ENCODE measurements around the gene TRIM24. TPM values are rescaled to one million over a fixed set of nuclear protein-coding genes. Genes with fewer than 3 reads are reported as not detected.
"Not testable (repeated sequence)": the region's sequence is repeated elsewhere in the genome, so short reads cannot be mapped to it uniquely, and the experiment has no call there.

Gene TRIM24
- polyA plus RNA-seq, 3 donors: 3.5 to 8.9 (median 6.0) TPM

DNA sequence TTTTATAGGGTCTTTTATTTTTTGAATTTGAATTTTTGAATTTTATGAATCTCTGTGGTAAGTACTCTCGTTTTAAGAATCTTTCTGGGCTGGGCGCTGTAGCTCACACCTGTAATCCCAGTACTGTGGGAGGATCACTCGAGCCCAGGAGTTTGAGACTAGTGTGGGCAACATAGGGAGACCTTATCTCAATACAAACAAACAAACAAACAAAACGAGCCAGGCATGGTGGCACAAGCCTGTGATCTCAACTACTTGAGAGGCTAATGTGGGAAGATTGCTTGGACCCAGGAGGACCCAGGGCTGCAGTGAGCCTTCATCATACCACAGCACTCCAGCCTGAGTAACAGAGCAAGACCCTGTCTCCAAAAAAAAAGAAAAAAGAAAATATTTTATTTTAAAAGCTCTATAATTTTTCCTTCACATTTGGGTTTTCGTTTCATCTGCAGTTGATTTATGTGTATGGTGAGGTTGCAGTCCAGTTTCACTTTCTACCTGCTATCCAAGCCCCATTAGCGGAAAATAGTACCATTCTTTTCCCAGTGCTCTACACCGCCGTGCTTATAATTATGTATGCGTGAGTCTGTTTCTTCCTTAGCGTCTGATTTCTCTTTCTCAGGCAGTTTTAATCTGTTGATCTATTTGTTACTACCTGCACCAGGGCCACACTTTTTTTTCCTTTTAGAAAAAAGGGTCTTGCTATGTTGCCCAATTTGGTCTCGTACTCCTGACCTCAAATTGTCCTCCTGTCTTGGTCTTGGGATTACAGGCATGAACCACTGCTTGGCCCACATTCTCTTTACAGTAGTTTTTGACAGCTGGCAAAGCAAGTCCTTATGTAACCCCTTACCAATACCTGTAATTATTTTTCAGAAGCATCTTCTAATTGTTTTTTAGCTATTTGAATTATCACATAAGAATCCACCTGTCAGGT is 21.7 kb downstream of the TRIM24 start:
- no peaks in the 10 kb centered on the region for H3K27me3 Mint-ChIP-seq (ENCODE audit: low read depth in 3 of 3)
- Histone ChIP-seq H3K4me2 (replicated peaks; ENCODE audit: extremely low read depth, low read length, poor library complexity, severe bottlenecking) (peak overlapping the region; percentile 10), H4K20me1 (ENCODE audit: insufficient read depth, low read length) (peaks cover 87% of the 10 kb centered on the region), H3K4me3 (replicated peaks in 1 of 3; ENCODE audit: low read depth in 2 of 3, low read length in 3 of 3) (no peak overlapping the region), H3K9me3 (replicated peaks in 1 of 2; ENCODE audit: control insufficient read depth in 1 of 2, insufficient read depth in 1 of 2, low read length in 2 of 2) (no peaks in the 10 kb centered on the region), H3K27me3 (ENCODE audit: control insufficient read depth in 2 of 2, insufficient read depth in 2 of 2, low read length in 2 of 2) (no peaks in the 10 kb centered on the region), H3K4me1 (ENCODE audit: control insufficient read depth in 1 of 2, insufficient read depth in 2 of 2, low read length in 2 of 2) (peaks cover 7 to 27% of the 10 kb centered on the region in 2 donors), H3K36me3 (replicated peaks in 1 of 2; ENCODE audit: control insufficient read depth in 1 of 2, insufficient read depth in 2 of 2, low read length in 2 of 2) (no peaks in the 10 kb centered on the region), H2AFZ (ENCODE audit: insufficient read depth, low read depth, low read length, poor library complexity, severe bottlenecking) (no peak overlapping the region), H3K79me2 (ENCODE audit: insufficient read depth, low read length) (peaks cover 100% of the 10 kb centered on the region), H3K9ac (ENCODE audit: insufficient read depth, low read length, poor library complexity, severe bottlenecking) (no peak overlapping the region), H3K27ac (ENCODE audit: low read depth in 1 of 2, low read length in 2 of 2) (peak overlapping the region in 1 of 2 donors; percentile 67)
- H3K9me3 Mint-ChIP-seq: peaks cover 0 to 10% (median 0%) of the 10 kb centered on the region in 7 donors
- TF ChIP-seq, protein P1, sequence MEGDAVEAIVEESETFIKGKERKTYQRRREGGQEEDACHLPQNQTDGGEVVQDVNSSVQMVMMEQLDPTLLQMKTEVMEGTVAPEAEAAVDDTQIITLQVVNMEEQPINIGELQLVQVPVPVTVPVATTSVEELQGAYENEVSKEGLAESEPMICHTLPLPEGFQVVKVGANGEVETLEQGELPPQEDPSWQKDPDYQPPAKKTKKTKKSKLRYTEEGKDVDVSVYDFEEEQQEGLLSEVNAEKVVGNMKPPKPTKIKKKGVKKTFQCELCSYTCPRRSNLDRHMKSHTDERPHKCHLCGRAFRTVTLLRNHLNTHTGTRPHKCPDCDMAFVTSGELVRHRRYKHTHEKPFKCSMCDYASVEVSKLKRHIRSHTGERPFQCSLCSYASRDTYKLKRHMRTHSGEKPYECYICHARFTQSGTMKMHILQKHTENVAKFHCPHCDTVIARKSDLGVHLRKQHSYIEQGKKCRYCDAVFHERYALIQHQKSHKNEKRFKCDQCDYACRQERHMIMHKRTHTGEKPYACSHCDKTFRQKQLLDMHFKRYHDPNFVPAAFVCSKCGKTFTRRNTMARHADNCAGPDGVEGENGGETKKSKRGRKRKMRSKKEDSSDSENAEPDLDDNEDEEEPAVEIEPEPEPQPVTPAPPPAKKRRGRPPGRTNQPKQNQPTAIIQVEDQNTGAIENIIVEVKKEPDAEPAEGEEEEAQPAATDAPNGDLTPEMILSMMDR (IDR thresholded peaks at IDR 0.05): no peak
- H3K36me3 Mint-ChIP-seq: peaks cover 0 to 6% of the 10 kb centered on the region in 2 donors
- H3K27ac Mint-ChIP-seq: peak overlapping the region in 5 of 7 donors; percentile 41 to 72 (median 53)
- peak overlapping the region in 1 of 2 donors; percentile 71 for H3K4me3 Mint-ChIP-seq
- WGBS (ENCODE audit: insufficient coverage): no CpG with 5 or more reads among the region's 11 CpGs
- DNase-seq: no peak
- intact Hi-C loops (cut with micrococcal nuclease): no loop called here
- H3K4me1 Mint-ChIP-seq: peaks cover 53% of the 10 kb centered on the region

DNA sequence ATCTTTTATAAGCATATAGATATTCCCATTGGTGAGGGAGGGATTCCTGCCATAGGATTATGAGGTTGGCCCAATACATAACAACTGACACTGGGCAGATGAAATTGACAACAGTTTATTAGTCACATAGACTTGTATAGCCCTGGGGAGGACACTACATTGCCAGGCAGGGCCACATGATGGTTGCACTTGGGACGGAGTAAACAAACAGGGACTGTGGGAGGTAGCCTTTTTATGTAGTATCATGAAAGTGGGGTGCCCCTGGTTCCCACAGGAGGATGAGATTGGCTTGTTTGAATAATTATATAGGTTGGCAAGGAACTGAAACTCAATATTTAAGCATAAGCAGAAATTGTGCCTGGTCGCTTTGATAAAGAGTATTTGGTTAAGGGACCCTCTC is 23.5 kb downstream of the TRIM24 start:
- Histone ChIP-seq H3K27me3 (ENCODE audit: control insufficient read depth in 2 of 2, insufficient read depth in 2 of 2, low read length in 2 of 2) (no peaks in the 10 kb centered on the region), H3K4me1 (ENCODE audit: control insufficient read depth in 1 of 2, insufficient read depth in 2 of 2, low read length in 2 of 2) (peaks cover 3 to 21% of the 10 kb centered on the region in 2 donors), H3K9ac (ENCODE audit: insufficient read depth, low read length, poor library complexity, severe bottlenecking) (no peak overlapping the region), H3K4me2 (replicated peaks; ENCODE audit: extremely low read depth, low read length, poor library complexity, severe bottlenecking) (no peak overlapping the region), H4K20me1 (ENCODE audit: insufficient read depth, low read length) (peaks cover 82% of the 10 kb centered on the region), H3K27ac (ENCODE audit: low read depth in 1 of 2, low read length in 2 of 2) (peak overlapping the region in 1 of 2 donors; percentile 67), H3K79me2 (ENCODE audit: insufficient read depth, low read length) (peaks cover 98% of the 10 kb centered on the region), H3K9me3 (replicated peaks in 1 of 2; ENCODE audit: control insufficient read depth in 1 of 2, insufficient read depth in 1 of 2, low read length in 2 of 2) (no peaks in the 10 kb centered on the region), H3K4me3 (replicated peaks in 1 of 3; ENCODE audit: low read depth in 2 of 3, low read length in 3 of 3) (no peak overlapping the region), H2AFZ (ENCODE audit: insufficient read depth, low read depth, low read length, poor library complexity, severe bottlenecking) (no peak overlapping the region), H3K36me3 (replicated peaks in 1 of 2; ENCODE audit: control insufficient read depth in 1 of 2, insufficient read depth in 2 of 2, low read length in 2 of 2) (no peaks in the 10 kb centered on the region)
- intact Hi-C loops (cut with micrococcal nuclease): no loop called here
- no peak overlapping the region for H3K4me3 Mint-ChIP-seq
- no peaks in the 10 kb centered on the region for H3K27me3 Mint-ChIP-seq (ENCODE audit: low read depth in 3 of 3)
- peak overlapping the region in 5 of 7 donors; percentile 16 to 50 (median 43) for H3K27ac Mint-ChIP-seq
- peaks cover 0 to 10% (median 0%) of the 10 kb centered on the region in 7 donors for H3K9me3 Mint-ChIP-seq
- no peak for DNase-seq
- TF ChIP-seq, protein P1 (IDR thresholded peaks at IDR 0.05): no peak
- H3K36me3 Mint-ChIP-seq: peaks cover 0 to 4% of the 10 kb centered on the region in 2 donors
- H3K4me1 Mint-ChIP-seq: peaks cover 51% of the 10 kb centered on the region
- no CpG with 5 or more reads among the region's 2 CpGs for WGBS (ENCODE audit: insufficient coverage)

DNA sequence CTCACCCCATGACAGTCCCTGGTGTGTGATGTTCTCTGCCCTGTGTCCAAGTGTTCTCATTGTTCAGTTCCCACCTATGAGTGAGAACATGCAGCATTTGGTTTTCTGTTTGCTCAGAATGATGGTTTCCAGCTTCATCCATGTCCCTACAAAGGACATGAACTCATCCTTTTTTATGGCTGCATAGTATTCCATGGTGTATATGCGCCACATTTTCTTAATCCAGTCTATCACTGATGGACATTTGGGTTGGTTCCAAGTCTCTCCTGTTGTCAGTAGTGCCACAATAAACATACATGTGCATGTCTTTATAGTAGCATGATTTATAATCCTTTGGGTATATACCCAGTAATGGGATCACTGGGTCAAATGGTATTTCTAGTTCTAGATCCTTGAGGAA is 25.4 kb downstream of the TRIM24 start:
- H3K27me3 Mint-ChIP-seq (ENCODE audit: low read depth in 3 of 3); H3K9me3 ChIP-seq (replicated peaks in 1 of 2; ENCODE audit: control insufficient read depth in 1 of 2, insufficient read depth in 1 of 2, low read length in 2 of 2); H3K4me2 ChIP-seq (replicated peaks; ENCODE audit: extremely low read depth, low read length, poor library complexity, severe bottlenecking); H3K4me3 ChIP-seq (replicated peaks in 1 of 3; ENCODE audit: low read depth in 2 of 3, low read length in 3 of 3); H2AFZ ChIP-seq (ENCODE audit: insufficient read depth, low read depth, low read length, poor library complexity, severe bottlenecking); H3K27ac ChIP-seq (ENCODE audit: low read depth in 1 of 2, low read length in 2 of 2); H3K4me3 Mint-ChIP-seq; H3K9ac ChIP-seq (ENCODE audit: insufficient read depth, low read length, poor library complexity, severe bottlenecking); DNase-seq; H3K36me3 ChIP-seq (replicated peaks in 1 of 2; ENCODE audit: control insufficient read depth in 1 of 2, insufficient read depth in 2 of 2, low read length in 2 of 2); H3K9me3 Mint-ChIP-seq; H3K27me3 ChIP-seq (ENCODE audit: control insufficient read depth in 2 of 2, insufficient read depth in 2 of 2, low read length in 2 of 2); H3K27ac Mint-ChIP-seq; H3K36me3 Mint-ChIP-seq; intact Hi-C loops (cut with micrococcal nuclease): not testable (repeated sequence)
- H3K4me1 ChIP-seq (ENCODE audit: control insufficient read depth in 1 of 2, insufficient read depth in 2 of 2, low read length in 2 of 2): peaks cover 0 to 13% of the 10 kb centered on the region in 2 donors
- no CpG with 5 or more reads among the region's 1 CpG for WGBS (ENCODE audit: insufficient coverage)
- peaks cover 98% of the 10 kb centered on the region for H3K79me2 ChIP-seq (ENCODE audit: insufficient read depth, low read length)
- H3K4me1 Mint-ChIP-seq: peaks cover 52% of the 10 kb centered on the region
- H4K20me1 ChIP-seq (ENCODE audit: insufficient read depth, low read length): peaks cover 80% of the 10 kb centered on the region

All from CD14-positive monocyte (primary cell).